ENCODE data around the gene MOV10L1.
"Not testable (repeated sequence)": the region's sequence is repeated elsewhere in the genome, so short reads cannot be mapped to it uniquely, and the experiment has no call there.

MOV10L1 gene

DNA sequence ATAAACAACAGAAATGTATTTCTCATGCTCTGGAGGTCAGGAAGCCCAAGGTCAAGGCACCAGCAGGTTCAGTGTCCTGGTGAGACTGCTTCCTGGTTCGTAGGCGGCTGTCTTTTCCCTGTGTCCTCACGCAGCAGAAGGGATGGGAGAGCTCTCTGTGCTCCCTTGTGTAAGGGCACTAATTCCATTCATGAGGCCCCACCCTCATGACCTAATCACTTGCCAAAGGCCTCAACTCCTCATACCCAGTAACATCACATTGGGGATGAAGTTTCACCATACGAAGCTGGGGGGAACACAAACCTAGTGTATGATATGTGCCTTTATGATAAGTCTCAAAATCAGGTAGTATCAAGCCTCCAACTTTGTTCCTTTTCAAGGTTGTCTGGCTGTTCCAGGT lies 42.1 kb downstream of the MOV10L1 start:
- DNase-seq, result no peak
- no peaks in the 10 kb centered on the region for H3K4me1 ChIP-seq
- TF ChIP-seq, protein P1, sequence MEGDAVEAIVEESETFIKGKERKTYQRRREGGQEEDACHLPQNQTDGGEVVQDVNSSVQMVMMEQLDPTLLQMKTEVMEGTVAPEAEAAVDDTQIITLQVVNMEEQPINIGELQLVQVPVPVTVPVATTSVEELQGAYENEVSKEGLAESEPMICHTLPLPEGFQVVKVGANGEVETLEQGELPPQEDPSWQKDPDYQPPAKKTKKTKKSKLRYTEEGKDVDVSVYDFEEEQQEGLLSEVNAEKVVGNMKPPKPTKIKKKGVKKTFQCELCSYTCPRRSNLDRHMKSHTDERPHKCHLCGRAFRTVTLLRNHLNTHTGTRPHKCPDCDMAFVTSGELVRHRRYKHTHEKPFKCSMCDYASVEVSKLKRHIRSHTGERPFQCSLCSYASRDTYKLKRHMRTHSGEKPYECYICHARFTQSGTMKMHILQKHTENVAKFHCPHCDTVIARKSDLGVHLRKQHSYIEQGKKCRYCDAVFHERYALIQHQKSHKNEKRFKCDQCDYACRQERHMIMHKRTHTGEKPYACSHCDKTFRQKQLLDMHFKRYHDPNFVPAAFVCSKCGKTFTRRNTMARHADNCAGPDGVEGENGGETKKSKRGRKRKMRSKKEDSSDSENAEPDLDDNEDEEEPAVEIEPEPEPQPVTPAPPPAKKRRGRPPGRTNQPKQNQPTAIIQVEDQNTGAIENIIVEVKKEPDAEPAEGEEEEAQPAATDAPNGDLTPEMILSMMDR (IDR thresholded peaks at IDR 0.05; ENCODE audit: low read depth, low read length), result no peak
- no peaks in the 10 kb centered on the region for H3K9me3 ChIP-seq
- H3K27me3 ChIP-seq, result no peaks in the 10 kb centered on the region
- no peak overlapping the region for H3K4me3 ChIP-seq (ENCODE audit: low read depth, low read length)
- H3K36me3 ChIP-seq, result no peaks in the 10 kb centered on the region

DNA sequence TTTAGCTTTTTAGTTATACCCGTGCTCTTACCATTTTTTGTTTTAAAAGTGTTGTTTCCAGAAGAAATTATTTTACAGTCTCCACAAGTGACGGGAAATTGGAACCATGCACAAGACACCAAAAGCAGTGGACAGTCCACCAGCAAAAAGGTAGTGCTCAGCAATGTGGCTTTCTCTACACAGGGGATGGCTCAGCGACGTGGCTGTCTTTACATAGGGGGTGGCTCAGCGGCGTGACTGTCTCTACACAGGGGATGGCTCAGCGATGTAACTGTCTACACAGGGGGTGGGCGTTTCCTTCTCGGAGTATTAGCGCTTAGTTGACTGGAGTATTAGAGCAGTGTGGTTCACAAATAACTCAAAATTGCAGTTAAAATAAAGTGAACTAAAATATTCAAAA lies 44.7 kb downstream of the MOV10L1 start:
- Histone ChIP-seq H3K27me3 (no peaks in the 10 kb centered on the region), H3K4me3 (ENCODE audit: low read depth, low read length) (no peak overlapping the region), H3K4me1 (no peaks in the 10 kb centered on the region), H3K36me3 (no peaks in the 10 kb centered on the region), H3K9me3 (no peaks in the 10 kb centered on the region)
- no peak for DNase-seq
- TF ChIP-seq, protein P1 (IDR thresholded peaks at IDR 0.05; ENCODE audit: low read depth, low read length), result no peak

DNA sequence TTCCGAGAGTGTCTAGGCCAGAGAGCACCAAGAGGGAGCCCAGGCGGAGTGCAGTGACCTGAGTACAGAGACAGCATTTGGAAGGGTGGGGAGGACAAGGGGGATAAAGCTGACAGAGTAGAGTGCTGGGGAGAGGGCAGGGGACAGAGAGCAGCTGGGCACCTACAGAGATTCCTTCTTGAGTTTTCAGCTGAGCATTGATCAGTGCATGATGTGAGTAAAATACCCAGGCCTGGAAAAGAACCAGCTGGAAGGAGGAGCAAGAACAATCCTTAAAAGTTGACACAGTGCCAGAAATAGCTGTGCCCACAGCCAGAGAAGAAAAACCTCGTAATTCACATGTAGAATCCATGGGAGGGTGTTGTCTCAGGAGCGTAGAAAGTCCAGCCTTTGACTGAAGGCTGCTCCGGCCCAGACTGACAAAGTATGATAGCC lies 46.8 kb downstream of the MOV10L1 start:
- no peak for DNase-seq
- TF ChIP-seq, protein P1 (IDR thresholded peaks at IDR 0.05; ENCODE audit: low read depth, low read length), result no peak
- Histone ChIP-seq H3K9me3 (no peaks in the 10 kb centered on the region), H3K4me3 (ENCODE audit: low read depth, low read length) (no peak overlapping the region), H3K4me1 (no peaks in the 10 kb centered on the region), H3K36me3 (no peaks in the 10 kb centered on the region), H3K27me3 (no peaks in the 10 kb centered on the region)

DNA sequence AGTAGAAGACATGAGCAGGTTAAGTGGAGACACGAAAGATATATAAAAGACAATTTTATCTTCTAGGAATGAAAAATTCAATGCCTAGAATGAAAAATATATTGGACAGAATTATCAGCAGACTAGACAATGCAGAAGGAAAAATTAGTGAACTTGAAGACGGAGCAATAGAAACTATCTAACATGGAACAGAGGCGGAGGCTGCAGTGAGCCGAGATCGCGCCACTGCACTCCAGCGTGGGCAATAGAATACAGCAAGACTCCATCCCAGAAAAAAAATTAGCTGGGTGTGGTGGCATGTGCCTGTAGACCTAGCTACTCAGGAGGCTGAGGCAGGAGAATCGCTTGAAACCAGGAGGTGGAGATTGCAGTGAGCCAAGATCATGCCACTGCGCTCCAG lies 47.5 kb downstream of the MOV10L1 start:
- H3K27me3 ChIP-seq; H3K4me3 ChIP-seq (ENCODE audit: low read depth, low read length); H3K9me3 ChIP-seq; H3K36me3 ChIP-seq; DNase-seq; H3K4me1 ChIP-seq: not testable (repeated sequence)

DNA sequence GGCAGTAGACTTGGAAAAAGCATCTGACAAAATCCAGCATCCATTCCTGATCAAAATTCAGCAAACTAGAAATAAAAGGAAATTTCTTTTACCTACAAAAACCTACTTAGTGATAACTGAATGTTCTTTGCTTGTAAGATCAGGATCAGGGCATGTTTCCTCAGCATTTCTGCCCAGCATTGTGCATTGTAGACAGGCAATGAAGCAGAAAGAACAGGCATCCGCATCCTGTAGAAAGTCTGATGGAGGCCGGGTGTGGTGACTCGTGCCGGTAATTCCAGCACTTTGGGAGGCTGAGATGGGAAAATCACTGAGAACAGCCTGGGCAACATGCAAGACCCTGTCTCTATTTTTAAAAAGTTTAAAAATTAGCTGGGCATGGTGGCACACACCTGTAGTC lies 48.2 kb downstream of the MOV10L1 start:
- H3K9me3 ChIP-seq, result no peaks in the 10 kb centered on the region
- TF ChIP-seq, protein P1 (IDR thresholded peaks at IDR 0.05; ENCODE audit: low read depth, low read length), result no peak
- H3K27me3 ChIP-seq, result no peaks in the 10 kb centered on the region
- no peak for DNase-seq
- no peak overlapping the region for H3K4me3 ChIP-seq (ENCODE audit: low read depth, low read length)
- H3K36me3 ChIP-seq, result no peaks in the 10 kb centered on the region
- H3K4me1 ChIP-seq, result no peaks in the 10 kb centered on the region

DNA sequence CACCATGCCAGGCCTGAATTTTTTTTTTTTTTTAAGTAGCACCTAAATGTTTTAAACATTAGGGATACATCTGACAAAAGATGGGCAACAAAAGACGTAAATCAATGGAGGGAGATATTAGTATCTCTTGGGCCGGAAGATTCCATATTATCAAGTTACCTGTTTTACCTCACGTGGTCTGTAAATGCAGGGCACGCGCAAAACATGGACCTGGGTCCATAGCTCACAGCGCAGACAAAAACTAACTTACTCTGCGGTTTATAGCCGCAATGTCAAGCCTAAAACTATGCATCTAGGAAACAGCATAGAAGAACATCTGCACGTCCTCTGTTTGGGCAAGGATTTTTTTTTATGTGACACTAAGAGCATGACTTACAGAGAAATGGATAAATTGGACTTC lies 49.2 kb downstream of the MOV10L1 start:
- no peak for DNase-seq
- no peaks in the 10 kb centered on the region for H3K9me3 ChIP-seq
- no peaks in the 10 kb centered on the region for H3K36me3 ChIP-seq
- no peak overlapping the region for H3K4me3 ChIP-seq (ENCODE audit: low read depth, low read length)
- no peaks in the 10 kb centered on the region for H3K4me1 ChIP-seq
- TF ChIP-seq, protein P1 (IDR thresholded peaks at IDR 0.05; ENCODE audit: low read depth, low read length), result no peak
- no peaks in the 10 kb centered on the region for H3K27me3 ChIP-seq

DNA sequence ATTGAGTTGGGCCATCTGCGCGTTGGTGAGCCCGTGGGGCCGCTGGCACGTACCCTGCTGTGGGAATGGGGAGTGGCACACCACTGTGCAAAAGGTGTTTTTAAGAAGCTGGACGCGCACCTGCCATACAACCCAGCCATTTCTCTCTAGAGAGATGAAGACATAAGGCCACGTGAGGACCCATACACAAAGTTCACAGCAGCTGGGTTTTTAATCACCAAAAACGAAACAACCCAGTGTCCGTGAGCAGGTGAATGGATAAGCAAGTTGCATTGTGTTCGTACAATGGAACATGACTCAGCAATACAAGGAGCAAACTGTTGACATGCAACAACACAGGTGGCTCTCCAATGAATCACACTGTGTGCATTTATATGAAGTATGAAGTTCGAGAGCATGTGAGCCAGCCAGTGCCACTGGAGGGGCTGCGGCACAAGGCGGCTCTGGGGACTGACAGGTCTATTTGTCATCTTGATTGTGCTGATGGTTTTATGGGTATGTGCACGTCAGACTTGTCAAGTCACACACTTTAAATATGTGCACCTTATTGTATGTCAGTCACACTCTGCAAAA lies 50.1 kb downstream of the MOV10L1 start:
- no peak for DNase-seq
- no peaks in the 10 kb centered on the region for H3K27me3 ChIP-seq

More for the DNA sequence above, 50.1 kb downstream of the MOV10L1 start:
- TF ChIP-seq, protein P1 (IDR thresholded peaks at IDR 0.05; ENCODE audit: low read depth, low read length), result no peak
- no peak overlapping the region for H3K4me3 ChIP-seq (ENCODE audit: low read depth, low read length)
- no peaks in the 10 kb centered on the region for H3K4me1 ChIP-seq
- no peaks in the 10 kb centered on the region for H3K36me3 ChIP-seq
- no peaks in the 10 kb centered on the region for H3K9me3 ChIP-seq
